Bronchial epithelial cell (primary cell): ENCODE measurements around the gene TNRC6C. TPM values are rescaled to one million over a fixed set of nuclear protein-coding genes. Genes with fewer than 3 reads are reported as not detected.

Experiments
- DNase-seq: peaks from one replicate; pipeline ENCODE4 v3.0.0-alpha.2; 2010; ENCODE audit warnings: low read depth
- FAIRE-seq: peaks from 2 replicates; lab custom pipeline; 2011; peaks lifted over from hg19 to GRCh38; lab: Jason Lieb, UNC
- H3K27me3 ChIP-seq: 2 replicates; pipeline ENCODE4 v1.5.1; 2011; ENCODE audit warnings: low read length; ENCODE audit not compliant: control insufficient read depth, insufficient read depth
- H3K36me3 ChIP-seq: 2 replicates; pipeline ENCODE4 v1.5.1; 2011; ENCODE audit warnings: low read length; ENCODE audit not compliant: control insufficient read depth, insufficient read depth
- H3K4me3 ChIP-seq: 2 replicates; pipeline ENCODE4 v1.5.1; 2011; ENCODE audit warnings: mild to moderate bottlenecking, low read depth, low read length, control low read depth
- CTCF ChIP-seq: IDR thresholded peaks from 2 replicates; pipeline ENCODE4 v1.5.1; 2011; ENCODE audit warnings: mild to moderate bottlenecking, moderate library complexity, low read length, control low read depth, inconsistent platforms; ENCODE audit not compliant: insufficient read depth, severe bottlenecking
- total RNA-seq: library from RNA; depleted of rRNA; stranded (reverse); fragments of >200 nt; gene quantifications from 2 replicates; pipeline ENCODE4 v1.2.1, GENCODE V29; 2014

TNRC6C gene
- total RNA-seq, result 0.79 and 1.3 TPM in 2 replicates

GRCh38 chr17:77957857-77958715 is at the start of gene TNRC6C:
TNRC6C (plus strand) TSS chr17:77958703; CDS start chr17:78004207, 45,504 bp downstream.
- no peak for TF ChIP-seq CTCF
- Histone ChIP-seq H3K4me3 (peak within 1 kb of the TSS; percentile 51), H3K36me3 (no peaks in the 10 kb centered on the region), H3K27me3 (peaks cover 12% of the 10 kb centered on the region)
- DNase-seq (peak; percentile 89), FAIRE-seq (no peak)

- Histone ChIP-seq H3K36me3 (no peaks in the 10 kb centered on the region), H3K4me3 (no peak overlapping the region), H3K27me3 (peaks cover 10% of the 10 kb centered on the region)
- TF ChIP-seq CTCF, result no peak
- FAIRE-seq (no peak), DNase-seq (no peak)
Observed at GRCh38 chr17:77909236-77909635, 49.3 kb upstream of the TNRC6C start.

- no peak overlapping the region for H3K4me3 ChIP-seq
- DNase-seq, result no peak
- TF ChIP-seq CTCF, result no peak
- peaks cover 10% of the 10 kb centered on the region for H3K27me3 ChIP-seq
- no peaks in the 10 kb centered on the region for H3K36me3 ChIP-seq
- no peak for FAIRE-seq
Observed at GRCh38 chr17:77909816-77910215, 48.7 kb upstream of the TNRC6C start.

GRCh38 chr17:77914385-77915254 is 43.9 kb upstream of the TNRC6C start:
- Histone ChIP-seq H3K27me3 (peaks cover 8% of the 10 kb centered on the region), H3K36me3 (no peaks in the 10 kb centered on the region), H3K4me3 (no peak overlapping the region)
- TF ChIP-seq CTCF, result peak; percentile 20
- DNase-seq (no peak), FAIRE-seq (no peak)

GRCh38 chr17:77915594-77916021 is 42.9 kb upstream of the TNRC6C start:
- FAIRE-seq (no peak), DNase-seq (no peak)
- H3K27me3 ChIP-seq, result peaks cover 8% of the 10 kb centered on the region
- no peak overlapping the region for H3K4me3 ChIP-seq
- no peak for TF ChIP-seq CTCF
- no peaks in the 10 kb centered on the region for H3K36me3 ChIP-seq
